ENCODE data around the gene CLCN4.

The CLCN4 gene

GRCh38 chrX:10133980-10134676, 22.6 kb upstream of the CLCN4 start:
- DNase-seq: no peak

GRCh38 chrX:10134921-10135320, 21.9 kb upstream of the CLCN4 start:
- DNase-seq: no peak

DNA sequence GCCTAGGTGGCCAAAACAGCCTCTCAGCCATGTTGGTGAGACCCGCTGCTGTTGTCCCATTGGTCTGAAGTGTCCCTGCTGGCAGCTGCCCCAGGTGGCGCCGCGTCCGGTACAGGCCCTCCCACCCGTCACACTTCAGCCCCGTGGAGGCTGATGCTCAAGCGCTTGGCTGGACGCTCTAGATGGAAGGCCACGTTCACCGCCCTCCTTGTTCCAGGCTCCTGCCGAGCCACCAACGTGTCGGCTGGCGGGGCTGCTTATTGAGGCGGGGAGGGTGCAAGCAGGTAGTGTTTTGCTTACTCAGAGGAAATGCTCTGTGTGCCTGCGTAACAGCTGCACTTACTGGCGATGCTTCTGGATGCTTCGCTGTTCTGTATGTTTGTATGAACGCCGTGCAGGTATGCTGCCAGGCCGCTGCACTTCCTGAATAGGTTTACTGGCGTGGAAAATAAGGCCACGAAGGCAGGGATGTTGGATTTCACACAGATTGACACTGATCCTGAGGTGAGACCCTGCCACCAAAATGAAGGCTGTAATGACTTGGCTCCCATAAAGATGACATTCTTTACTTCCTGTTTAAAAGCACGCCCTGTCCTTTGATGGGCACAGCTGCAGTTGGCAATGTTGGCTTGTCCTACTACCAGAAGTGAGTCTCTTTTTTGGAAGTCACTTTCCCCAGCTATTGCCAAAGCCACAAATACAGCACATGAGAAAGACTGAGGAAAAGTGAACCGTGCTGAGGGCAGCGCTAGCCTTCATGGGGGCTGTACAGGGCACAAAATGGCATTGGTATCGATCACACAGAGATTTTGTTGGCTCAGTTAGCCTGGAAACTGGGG, 21.0 kb upstream of the CLCN4 start:
- DNase-seq: no peak

DNA sequence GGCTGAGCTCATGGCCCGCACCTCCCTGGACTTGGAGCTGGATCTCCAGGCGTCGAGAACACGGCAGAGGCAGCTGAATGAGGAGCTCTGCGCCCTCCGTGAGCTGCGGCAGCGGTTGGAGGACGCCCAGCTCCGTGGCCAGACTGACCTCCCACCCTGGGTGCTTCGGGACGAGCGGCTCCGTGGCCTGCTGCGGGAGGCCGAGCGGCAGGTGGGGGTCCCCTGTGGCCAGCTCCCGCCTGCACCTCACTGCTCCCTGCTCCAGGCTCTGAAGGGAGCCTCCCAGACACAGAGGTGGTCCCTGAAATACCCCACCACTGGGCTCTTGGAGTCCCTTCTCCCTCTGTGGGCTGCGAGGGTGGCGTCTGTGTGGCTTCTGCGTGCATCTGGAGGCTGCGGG, 18.0 kb upstream of the CLCN4 start:
- no peak for DNase-seq

DNA sequence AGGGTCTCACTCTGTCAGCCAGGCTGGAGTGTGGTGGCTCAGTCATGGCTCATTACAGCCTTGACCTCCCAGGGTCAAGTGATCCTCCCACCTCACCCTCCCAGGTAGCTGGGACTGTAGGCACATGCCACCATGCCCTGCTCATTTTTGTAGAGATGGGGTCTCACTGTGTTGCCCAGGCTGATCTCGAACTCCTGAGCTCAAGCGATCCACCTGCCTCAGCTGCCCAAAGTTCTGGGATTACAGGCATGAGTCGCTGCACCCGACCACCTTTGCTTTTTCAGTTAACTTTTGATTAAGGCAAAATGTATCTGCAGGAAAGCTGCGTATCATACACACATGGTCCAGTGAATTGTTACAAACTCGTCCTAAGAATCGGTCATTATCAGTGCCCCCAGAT, 16.5 kb upstream of the CLCN4 start:
- no peak for DNase-seq

- no peak for DNase-seq
Observed at GRCh38 chrX:10142041-10142599, 14.7 kb upstream of the CLCN4 start.

DNA sequence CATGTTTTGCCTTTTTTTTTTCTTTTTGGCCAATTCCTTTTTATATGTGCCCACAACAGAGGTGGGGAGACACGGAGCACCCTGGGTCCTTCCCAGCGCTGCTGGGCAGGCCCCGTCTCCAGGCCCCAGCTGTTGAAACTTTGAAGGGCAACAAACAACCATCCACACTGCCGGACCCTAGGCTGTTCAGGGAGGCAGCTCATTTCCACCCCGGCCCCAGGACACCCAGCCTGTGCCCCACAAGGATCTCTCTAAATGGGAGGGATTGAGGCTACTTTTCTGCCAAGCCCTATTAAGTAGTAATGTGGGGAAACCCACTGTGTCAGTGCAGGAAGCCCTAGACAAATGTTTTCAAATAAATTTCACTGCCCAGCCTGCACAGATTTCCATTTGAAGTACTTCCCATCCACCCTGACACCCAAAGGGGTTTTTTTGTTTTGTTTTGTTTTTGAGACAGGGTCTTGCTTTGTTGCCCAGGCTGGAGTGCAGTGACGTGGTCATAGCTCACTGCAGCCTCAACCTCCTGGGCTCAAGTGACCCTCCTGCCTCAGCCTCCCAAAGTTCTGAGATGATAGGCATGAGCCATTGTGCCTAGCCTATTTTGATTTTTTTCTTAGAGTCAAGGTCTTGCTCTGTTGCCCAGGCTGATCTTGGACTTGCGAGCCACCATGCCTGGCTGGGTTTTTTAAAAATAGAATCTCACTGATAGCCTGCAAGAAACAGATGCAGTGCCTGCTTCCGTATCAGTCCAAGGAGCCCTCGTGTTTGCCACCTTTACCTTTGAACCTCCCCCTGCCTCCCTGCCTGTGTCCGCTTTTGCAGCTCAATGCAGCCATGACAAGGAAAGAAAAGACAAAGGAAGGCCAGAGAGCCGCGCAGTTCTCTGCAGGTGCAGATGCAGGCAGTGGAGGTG, 13.4 kb upstream of the CLCN4 start:
- no peak for DNase-seq

- no peak for DNase-seq
Observed at GRCh38 chrX:10146346-10146745, 10.4 kb upstream of the CLCN4 start.

DNA sequence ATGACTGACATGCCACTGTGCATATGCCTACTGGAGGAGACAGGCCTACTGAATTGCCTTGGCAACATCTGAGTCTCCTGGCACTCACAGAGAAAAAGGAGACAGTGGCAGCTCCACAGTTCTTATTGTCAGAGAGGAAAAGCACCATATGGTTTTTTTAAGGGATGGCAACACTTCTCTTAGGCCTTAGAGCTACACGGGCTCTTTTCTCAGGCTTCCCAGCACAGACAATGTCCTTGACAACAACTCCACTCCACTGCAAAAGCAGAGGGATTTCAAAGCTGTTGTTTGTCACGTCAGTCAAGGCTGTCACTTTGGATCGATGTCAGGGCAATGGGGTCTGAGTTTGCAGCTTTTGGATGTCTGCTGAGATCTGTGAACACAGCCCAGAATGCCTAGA, 4.7 kb upstream of the CLCN4 start:
- DNase-seq: no peak

DNA sequence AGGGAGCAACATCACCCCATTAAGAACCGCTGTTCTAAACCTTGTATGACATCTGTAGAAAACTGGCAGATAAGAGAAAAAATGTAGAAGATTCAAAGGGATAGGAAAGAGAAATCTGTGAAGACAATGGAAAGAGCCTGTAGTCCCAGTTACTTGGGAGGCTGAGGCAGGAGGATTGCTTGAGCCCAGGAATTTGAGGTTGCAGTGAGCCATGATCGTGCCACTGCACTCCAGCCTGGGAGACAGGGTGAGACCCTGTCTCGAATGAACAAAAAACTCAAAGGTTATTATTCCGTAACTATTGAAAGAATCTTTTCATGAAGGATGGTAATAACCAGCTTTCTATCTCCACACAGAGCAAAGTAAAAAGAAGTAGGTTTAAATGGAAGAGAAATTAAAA, 1.6 kb upstream of the CLCN4 start:
- DNase-seq: no peak

DNA sequence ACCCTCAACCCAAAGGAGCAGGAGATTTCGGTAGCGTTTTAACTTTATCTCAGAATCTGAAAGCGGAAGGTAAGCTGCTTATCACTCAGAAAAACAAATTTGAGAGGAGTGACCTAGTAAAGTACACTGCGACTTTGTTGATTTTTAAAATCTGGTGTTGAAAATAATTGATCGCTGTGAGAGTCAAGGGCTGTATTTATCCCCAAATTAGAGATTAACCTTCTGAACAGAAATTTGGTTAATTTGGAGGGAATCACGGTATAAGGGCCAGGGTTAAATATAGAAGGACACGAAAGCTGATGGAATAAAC, 212 bp downstream of the CLCN4 start:
- no peak for DNase-seq

DNA sequence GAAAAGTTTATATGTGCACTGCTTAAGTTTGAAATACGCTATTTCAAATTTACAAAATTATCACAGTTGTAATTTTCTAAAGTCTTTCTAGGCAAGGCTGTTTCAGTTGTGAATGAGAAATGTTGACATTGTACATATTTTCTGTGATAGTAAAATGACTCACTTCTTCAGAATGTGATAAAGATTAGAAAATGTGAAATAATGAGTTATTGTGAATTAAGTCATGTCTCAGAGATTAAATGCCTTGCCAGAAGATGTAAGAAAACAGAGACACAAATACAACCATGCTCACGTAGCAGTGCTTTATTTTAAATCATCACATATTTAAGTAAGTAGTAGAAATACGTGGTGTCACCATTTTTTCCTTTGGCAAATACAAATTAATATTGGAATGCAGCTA, 768 bp downstream of the CLCN4 start:
- DNase-seq: no peak

GRCh38 chrX:10158279-10159144, 1.7 kb downstream of the CLCN4 start:
- no peak for DNase-seq

- no peak for DNase-seq
Observed at GRCh38 chrX:10159145-10159468, 2.3 kb downstream of the CLCN4 start.

- DNase-seq: no peak
Observed at GRCh38 chrX:10160211-10160610, 3.4 kb downstream of the CLCN4 start.

DNA sequence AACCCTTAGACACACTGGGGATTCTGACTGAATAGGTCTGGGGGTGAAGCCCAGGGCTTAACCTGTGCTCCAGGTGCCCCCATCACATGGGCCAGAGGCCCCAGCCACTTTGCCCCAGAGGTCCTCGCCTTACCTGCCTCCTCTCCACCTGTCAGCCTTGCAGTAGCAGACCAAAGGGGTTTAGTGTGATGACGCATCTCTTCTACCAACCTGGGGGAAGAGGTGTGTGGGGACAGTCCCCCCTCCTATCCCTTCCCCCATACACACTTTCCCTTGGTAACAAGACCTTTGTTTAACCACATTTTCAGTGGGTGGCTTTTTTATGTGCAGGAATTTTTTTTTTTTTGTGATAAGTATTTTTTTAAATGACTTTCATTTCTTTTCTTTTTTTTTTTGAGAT, 6.3 kb downstream of the CLCN4 start:
- DNase-seq: no peak

GRCh38 chrX:10164879-10165278, 8.1 kb downstream of the CLCN4 start:
- DNase-seq: no peak

DNA sequence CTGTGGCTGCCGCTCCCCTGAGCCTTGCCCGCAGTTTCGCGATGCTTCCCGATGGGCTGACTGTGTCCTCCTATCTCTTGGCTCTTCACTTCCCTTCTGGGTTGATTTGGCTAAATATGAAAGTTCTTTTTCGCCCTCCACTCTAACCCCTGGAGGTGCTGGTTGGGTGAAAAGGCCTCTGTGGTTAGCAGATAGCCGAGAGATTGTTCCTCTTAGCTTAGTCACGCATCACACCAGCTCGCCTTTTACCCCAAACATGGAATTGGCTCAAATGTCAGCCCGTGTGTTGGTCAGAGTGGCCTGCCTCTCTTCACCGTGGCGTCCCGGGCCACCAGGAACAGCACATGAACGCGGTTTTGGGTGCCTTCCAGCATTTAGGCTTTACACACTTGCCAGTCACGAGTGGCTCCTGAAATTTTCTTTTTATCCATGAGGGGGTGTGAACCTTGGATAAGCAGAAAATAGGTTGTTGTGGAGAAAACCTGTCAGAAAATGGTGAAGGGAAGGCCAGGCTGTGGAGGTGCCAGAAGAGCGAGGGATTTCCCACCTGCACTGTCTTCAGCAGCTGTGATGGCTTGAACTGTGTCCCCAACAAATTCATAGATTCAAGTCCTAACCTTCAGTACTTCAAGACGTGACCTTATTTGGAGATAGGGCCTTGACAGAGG, 8.9 kb downstream of the CLCN4 start:
- DNase-seq: no peak

- DNase-seq: no peak
Observed at GRCh38 chrX:10166248-10166716, 9.5 kb downstream of the CLCN4 start.

- no peak for DNase-seq
Observed at GRCh38 chrX:10166731-10167151, 10.0 kb downstream of the CLCN4 start.

DNA sequence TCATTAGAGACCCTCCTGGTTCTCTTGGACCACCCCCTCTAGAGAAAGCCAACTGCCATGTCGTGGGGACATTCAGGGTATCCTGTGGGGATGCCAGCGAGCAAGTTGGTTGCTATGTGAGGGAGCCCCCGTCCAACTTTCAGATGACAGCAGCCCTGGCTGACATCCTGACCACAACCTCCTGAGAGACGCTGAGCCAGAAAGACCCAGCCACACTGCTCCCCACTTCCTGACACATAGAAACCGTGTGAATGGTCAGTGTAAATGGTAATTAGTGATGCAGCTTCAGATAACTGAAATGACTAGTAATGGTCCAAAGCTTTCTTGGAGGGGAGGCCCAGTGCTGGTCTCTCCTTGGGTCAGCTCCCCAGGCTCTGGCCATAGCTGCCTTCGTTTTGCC, 10.8 kb downstream of the CLCN4 start:
- DNase-seq: no peak

- DNase-seq: no peak
Observed at GRCh38 chrX:10168226-10168625, 11.5 kb downstream of the CLCN4 start.

All from right forelimb (tissue), 1 donor.